ENCODE results near the gene ZNF177.

DNA sequence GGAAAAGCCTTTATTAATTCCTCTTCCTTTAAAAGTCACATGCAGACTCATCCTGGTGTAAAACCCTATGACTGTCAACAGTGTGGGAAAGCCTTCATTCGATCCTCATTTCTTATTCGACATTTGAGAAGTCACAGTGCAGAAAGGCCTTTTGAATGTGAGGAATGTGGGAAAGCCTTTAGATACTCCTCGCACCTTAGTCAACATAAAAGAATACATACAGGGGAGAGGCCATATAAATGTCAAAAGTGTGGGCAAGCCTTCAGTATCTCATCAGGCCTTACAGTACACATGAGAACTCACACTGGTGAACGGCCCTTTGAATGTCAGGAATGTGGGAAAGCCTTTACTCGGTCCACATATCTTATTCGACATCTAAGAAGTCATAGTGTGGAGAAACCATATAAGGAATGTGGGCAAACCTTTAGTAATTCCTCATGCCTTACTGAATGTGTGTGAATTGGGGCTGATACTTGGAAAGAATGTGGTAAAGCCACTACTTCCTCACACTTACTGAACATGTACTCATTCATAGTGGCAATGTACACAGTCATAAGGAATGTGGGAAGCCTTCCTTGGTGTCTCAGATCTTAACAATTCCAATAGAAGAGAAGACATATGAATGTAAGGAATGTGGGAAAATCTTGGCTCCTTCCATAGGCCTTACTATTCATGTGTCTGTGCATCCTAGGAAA lies 20.1 kb upstream of the ZNF177 start:
- TF ChIP-seq, protein P1, sequence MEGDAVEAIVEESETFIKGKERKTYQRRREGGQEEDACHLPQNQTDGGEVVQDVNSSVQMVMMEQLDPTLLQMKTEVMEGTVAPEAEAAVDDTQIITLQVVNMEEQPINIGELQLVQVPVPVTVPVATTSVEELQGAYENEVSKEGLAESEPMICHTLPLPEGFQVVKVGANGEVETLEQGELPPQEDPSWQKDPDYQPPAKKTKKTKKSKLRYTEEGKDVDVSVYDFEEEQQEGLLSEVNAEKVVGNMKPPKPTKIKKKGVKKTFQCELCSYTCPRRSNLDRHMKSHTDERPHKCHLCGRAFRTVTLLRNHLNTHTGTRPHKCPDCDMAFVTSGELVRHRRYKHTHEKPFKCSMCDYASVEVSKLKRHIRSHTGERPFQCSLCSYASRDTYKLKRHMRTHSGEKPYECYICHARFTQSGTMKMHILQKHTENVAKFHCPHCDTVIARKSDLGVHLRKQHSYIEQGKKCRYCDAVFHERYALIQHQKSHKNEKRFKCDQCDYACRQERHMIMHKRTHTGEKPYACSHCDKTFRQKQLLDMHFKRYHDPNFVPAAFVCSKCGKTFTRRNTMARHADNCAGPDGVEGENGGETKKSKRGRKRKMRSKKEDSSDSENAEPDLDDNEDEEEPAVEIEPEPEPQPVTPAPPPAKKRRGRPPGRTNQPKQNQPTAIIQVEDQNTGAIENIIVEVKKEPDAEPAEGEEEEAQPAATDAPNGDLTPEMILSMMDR (conservative IDR thresholded peaks at IDR 0.05; ENCODE audit: low read length) = no peak
- TF ChIP-seq EZH2phosphoT487 (IDR thresholded peaks at IDR 0.05; ENCODE audit: borderline replicate concordance) = no peak
